HG03460 (cell line): Measurements from ENCODE around the gene ADGRL4.
A peak's percentile ranks its signal among the peaks of the same experiment; 100 is the strongest.
"Not testable (repeated sequence)": the region's sequence is repeated elsewhere in the genome, so short reads cannot be mapped to it uniquely, and the experiment has no call there.

ENCODE experiments used
- ATAC-seq: cut with Tn5 transposase; IDR thresholded peaks from one replicate; pipeline ENCODE4 v1.9.1; 2021; ENCODE audit not compliant: unreplicated experiment

Gene ADGRL4

DNA sequence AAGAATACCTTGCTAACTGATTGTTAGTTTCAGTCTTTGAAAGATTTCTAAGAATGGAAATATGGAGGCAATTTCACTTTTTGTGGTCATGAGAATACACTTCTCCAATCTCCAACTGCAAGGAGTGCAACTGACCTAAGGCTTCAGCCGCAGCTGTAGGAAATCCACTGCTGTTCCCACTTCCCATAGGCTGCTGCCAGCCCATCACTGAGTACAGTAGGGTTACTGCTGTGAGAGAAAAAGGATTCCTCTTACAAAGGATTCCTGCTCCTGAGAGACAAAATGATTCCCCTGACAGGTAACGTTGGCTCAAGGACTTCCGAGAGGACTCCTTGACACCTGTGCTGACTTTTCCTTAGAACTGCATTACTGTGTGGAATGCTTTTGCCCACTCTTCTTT, 87.4 kb downstream of the ADGRL4 start:
- no peak for ATAC-seq

DNA sequence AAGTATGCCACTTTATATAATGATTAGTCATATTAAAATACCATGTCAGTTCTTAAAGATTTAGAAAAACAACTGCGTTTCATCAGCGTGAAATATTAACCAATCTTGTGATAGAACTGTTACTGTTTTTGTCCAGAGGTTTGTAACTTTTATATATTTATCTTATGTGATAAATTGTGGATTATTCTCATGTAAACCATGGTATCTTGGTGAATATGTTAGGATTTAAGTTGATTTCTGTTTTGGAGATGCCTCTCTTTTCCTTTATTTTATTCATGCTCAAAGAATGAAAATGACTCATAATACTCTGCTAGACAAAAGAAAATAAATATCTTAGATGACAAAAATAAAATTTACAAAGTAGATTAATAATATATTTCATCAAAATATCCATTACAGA, 88.4 kb downstream of the ADGRL4 start:
- ATAC-seq, result no peak

DNA sequence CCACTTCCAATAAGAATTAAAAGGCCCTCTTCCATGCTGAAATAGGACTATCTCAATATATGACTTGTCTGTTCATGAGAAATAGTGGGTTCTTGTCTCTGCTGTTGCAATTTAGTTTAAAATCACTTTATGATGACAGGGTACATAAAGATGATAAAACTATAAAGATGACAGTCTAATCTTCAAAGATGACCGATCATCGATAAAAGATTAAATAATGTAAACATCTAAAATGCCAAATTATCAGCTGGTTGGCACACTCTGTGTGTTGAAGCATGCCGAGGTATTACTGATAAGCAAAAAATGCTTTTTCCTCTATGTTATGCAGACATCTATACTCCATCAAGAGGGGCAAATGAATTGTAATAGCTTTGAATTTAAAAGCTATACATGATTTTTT, 89.5 kb downstream of the ADGRL4 start:
- ATAC-seq, result no peak

DNA sequence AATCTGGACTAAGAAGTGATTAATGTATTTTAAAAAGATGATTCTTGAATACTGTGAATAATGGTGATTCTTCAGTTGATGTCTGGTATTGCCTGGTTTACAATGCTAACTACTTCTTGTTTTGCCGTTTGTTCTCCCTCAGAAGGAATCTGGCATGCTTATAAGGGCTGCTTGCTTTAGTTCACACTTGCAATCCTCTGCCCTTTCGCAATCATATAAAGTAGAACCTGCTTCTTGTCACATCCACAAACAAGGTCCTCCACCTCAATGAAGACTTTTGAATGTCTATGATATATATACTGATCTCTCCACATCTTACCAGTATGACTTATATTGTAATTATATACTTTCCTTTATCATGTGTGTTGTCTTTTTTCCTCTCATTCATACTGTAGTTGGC, 92.6 kb downstream of the ADGRL4 start:
- no peak for ATAC-seq

DNA sequence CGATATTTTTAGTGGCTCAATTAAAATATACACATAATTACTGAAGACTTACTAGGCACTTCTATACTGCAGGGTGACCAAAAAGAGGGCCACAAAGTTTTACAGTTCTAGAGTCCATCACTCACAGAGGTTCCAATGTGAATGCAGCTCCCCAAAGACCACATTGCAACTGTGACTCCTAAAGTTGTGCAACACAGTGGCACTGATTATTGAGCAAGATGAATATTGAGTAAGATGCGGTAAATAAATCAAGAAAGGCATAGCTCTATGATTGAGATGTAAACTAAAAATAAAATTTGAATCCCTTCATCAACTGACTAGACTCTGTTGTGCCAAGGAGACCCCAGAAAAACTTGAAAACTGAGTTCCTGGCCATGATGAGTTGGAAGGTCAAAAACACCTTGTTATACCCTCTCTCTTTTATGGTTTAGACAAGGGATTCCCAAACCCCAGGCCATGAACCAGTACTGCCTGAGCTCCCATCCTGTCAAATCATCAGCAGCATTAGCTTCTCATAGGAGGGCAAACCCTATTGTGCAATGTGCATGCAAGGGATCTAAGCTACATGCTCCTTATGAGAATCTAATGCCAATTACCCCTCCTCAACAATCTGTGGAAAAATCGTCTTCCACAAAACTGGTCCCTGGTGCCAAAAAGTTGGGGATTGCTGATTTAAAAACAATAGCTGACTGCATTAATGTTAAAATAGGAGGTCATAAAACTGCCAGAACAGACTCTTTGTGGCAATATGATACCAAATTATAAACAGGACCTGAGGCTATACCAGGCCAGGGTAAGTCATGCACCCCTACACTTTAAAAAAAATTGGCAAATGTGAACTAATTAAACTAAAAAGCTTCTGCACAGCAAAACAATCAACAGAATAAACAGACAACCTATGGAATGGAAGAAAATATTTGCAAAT, 94.3 kb downstream of the ADGRL4 start:
- ATAC-seq, result no peak

DNA sequence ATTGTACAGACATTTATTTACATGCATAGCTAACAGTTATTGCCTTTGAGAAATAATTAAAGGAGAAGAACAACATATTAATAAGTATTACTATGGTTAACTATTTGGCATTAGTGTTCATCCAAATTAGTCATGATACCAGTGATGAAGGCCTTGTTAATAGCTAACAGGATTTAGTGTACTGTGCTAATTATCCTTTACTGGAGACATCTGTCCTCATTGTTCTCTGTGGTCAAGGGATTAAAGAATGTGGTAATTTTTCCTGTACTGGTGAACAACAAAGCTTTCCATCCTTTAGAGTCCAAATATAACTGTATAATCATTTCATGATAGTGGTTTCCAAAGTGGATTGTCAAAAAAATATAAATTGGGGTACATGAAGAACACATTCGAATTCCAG, 103.9 kb downstream of the ADGRL4 start:
- no peak for ATAC-seq

DNA sequence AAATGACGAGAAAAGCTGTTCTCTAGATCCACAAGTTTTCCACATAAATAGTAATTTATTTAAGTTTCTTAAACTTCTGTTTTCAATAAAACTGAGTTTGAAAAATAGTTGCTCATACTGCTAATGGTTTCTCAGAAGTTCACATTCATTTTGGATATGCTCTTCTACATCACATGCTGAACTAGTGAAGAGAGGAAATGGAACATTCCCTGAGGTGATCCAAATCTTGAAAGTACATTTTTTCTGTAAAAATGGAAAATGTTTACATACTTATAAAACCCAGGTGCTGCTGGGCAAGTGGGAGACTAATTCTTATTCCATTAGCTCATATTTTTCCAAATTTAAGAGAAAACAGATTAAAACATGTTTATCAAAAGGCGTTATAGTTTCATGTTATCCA, 111.7 kb downstream of the ADGRL4 start:
- no peak for ATAC-seq

DNA sequence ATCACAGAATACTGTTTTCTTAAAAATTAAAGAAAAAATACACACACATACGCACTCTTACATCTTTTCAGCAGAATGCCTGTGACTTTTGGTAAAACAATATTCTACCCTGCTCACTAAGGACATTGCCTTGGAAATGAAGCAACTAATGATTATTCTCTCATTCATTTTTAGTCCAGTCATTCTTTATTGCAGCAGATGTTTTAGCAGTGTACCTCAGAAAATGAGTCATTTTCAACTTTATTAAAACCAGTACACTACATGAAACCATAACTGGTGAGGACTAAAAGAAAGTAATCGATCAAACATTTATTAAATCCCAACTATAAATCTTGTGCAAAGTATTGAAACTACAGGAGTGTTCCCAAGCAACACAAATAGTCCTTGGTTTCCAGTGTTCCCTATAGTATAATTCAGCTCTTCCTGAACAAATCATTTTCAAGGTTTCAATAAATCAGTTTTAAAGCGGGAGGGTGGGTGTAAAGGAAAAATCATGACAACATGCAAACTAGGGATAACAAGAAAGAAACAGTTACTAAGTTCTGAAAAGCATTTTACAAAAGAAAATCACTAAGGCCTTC, 114.2 kb downstream of the ADGRL4 start:
- no peak for ATAC-seq

DNA sequence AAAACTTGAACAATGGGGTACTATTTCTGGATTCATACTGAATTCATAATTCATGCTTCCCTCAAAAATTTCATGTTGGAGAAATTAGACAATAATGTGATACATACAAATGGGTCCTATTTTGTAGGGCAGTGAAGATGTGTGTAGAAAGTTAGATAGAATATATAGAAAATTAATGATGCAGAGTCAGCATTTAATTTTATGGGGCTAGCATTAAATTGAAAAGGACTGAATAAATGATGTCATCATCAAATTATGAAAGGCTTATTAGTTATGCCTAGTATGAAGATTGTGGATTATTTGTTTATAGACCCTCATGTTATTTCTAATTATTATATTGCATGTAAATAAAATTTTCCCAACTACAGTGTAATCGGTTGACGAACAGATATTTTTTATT, 119.1 kb downstream of the ADGRL4 start:
- no peak for ATAC-seq

DNA sequence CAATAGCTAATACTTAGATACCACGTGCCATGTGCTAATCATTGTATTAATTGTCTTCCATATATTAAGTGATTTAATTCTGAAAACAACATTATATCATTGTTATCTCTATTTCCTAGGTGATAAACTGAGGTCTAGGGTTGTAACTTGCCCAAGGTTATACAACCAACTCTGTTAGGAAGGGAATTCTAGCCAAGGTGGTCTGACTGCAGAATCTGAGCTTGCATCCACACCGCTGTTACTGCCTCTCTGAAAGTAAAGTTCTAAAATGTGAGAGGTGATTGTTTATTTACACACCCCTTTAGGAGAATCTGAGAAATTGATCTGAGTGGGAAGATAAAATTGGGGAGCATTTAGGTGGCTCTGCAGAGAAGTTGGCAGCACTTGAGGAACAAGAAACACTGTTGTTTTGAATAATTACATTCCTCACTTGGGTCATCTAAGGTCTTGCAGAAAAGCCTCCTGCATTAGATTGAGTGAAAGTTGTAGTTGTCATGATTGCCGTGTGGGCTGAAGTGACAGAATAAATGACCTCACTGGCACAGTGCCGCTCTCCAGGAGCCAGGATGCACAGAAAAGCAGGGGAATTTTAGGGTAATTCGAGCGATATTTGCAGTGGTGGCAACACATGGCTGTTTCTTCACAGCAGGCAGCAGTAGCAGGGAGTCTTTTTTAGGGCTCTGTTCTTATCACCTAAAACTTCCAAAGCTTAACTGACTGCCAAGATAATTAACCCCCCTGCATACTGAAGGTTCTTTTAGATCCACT, 121.7 kb downstream of the ADGRL4 start:
- ATAC-seq, result no peak

DNA sequence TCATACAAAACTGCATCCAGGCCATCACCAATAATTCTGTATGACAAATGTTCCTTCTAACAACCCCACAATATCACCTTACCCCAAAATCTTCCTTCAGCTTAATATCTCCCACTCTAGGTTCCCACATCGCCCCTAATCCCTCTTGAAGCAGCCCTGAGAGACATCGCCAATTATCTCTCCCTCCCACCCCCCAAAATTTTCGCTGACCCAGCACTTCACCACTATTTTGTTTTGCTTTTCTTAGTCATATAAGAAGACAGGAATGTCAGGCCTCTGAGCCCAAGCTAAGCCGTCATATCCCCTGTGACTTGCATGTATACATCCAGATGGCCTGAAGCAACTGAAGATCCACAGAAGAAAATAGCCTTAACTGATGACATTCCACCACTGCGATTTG, 126.3 kb downstream of the ADGRL4 start:
- ATAC-seq, result no peak

DNA sequence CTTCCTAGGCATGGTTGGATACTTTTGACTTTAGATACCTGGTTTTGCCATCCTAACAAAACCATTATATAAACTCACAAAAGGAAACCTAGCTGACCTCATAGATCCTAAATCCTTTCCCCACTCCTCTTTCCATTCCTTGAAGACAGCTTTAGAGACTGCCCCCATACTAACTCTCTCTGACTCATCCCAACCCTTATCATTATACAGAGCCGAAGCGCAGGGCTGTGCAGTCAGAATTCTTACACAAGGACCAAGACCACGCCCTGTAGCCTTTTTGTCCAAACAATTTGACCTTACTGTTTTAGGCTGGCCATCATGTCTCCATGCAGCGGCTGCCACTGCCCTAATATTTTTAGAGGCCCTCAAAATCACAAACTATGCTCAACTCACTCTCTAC, 130.5 kb downstream of the ADGRL4 start:
- ATAC-seq, result not testable (repeated sequence)

DNA sequence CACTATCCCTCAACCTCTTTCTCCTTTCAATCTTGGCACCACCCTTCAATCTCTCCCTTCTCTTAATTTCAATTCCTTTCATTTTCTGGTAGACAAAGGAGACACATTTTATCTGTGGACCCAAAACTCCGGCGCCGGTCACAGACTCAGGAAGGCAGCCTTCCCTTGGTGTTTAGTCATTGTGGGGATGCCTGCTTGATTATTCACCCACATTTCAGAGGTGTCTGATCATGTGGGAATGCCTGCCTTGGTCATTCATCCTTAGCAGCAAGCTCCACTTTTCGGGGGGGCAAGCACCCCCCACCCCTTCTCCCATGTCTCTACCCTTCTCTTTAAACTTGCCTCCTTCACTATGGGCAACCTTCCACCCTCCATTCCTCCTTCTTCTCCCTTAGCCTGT, 133.7 kb downstream of the ADGRL4 start:
- not testable (repeated sequence) for ATAC-seq

DNA sequence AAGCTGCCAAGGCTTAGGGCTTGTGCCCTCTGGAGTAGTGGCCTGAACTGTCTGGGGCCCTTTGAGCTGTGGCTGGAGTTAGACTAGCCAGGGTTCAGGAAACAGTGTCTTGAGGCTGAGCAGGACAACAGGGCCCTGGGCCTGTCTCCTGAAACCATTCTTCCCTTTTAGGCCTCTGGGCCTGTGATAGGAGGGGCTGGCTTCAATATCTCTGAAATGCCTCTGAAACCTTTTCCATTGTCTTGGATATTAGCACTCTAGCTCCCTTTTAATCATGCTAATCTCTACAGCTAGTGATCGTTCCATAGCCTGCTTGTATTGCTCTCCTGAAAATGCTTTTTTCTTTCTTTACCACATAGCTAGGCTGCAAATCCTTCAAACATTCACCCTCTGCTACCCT, 135.3 kb downstream of the ADGRL4 start:
- ATAC-seq, result no peak

DNA sequence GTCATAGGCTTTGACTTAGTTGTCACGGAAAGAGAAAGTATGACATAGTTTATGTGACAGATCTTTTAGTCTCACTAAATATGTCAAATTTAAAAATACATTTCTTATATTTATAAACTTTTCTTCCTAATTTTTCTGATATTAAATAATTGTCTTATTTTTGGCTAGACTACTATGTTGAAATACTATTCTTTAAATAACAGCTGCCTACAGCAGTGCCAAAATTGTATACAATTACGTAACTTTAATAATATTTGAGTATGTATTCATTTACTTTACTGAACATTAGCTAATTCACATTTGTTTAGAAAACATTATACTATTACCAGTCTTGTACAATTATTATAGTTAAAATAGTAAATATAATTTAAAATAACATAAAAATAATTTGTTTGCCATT, 137.4 kb downstream of the ADGRL4 start:
- no peak for ATAC-seq

DNA sequence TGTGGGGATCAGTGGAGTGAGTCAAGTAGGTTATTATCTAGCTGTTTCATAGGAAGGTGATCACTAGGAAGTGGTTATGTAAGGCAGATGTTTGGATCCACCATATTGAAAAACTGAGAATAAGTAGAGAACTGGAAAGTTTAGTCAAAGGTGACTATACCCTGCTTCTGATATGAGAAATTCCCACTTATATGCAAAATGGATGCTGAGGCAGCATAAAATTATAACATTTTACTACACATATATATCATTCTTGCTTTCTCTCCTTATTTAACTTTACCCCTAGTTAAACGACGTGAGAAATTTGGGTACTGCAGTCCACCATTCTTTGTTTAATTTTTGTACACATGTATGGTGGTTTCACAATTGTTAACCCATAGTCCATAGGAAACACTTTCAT, 142.4 kb downstream of the ADGRL4 start:
- ATAC-seq, result no peak

DNA sequence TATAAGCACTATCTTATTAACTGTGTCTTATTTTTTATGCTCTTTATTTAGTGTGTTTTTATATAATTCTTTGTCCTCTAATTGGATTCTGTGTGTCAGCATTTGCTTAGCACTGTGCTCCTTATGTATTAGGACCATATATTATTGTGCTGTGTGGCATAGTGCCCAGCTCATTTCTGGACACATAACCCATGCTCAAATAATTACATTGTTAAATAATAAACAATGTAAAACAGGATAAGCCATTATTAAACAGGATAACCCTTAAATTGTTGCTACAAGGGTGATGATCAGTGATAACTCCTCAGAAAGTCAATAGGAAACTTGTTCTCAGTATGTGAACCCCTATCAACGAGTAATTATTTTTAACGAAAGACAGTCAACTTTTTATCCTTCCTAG, 150.4 kb downstream of the ADGRL4 start:
- no peak for ATAC-seq

DNA sequence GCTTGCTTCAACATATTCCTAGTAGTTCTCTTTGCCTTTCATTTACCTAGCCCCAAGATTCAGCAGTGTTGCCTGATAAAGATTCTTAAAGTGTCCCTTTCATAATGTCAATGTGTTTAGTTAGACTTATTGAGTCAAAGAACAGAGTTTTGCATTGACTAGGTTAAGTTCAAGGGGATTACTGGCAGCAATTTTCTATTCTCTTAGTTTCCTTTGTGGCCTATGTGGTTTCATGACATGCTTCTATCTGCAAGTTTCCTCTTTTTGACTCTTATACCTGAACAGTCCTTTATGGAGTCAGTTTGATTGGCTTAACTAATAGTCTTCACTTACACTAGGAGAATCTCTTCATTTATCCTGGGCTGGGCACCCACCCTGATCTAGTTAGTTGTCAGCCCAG, 151.3 kb downstream of the ADGRL4 start:
- ATAC-seq, result peak; percentile 87

DNA sequence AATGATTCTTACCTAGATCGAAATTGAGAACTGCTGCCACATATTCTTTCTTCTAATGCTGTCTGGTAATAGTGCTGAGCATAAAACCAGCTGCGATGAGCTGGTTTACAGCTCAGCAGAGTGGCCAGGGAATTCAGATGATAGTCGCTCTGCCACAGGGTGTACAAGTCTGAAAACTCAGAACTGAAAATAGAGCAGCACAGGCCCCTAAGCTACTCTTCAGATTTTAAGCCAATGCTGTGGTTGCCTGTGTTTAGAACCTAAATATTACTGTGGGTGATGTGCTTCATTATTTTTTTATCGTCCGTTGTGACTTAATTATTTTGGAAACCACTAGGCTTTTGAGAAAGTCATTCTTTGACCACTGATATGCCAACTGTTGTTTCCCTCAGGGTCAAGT, 152.0 kb downstream of the ADGRL4 start:
- ATAC-seq, result no peak

DNA sequence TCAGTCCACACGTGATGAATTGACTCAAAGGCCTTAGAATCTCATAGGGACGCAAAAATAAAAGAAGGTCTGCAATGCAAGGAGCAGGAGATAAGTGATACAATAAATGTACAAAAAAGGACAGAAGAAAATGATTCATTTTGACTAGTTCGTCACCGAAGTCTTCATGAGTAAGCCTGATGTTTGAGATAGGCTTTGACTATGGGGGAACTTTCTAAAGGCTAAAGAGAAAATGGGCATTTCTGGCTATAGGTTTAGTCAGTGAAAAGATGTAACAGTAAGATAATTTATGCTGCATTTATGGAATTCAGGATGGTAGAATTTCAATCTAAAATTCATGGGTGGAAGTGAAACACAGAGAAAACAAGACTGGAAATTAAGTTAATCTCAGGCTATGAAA, 163.0 kb downstream of the ADGRL4 start:
- no peak for ATAC-seq

DNA sequence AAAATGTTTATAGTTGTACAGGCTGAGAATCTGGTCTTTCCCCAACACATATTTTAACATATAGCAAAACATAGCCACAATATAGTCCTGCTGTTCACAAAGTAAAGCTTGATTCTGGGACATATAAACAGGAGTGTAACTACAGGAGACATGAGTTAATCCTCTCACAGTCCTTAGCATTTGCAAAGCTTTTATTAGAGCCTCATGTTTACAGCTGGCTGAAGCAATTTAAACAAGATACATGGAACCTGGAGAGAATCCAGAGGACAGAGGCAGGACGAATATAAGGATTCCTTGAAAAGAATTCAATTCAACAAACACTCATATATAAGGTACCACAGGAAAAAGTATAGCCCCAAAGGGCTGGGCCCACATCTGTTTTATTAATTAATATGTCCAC, 163.4 kb downstream of the ADGRL4 start:
- ATAC-seq, result no peak
